NCI-H2081 (cell line): ENCODE data around the gene C6orf62.
A peak's percentile ranks its signal among the peaks of the same experiment; 100 is the strongest.
"Not testable (repeated sequence)": the region's sequence is repeated elsewhere in the genome, so short reads cannot be mapped to it uniquely, and the experiment has no call there.

Experiments used
- DNase-seq, 2 experiments: peaks; one replicate each; lab custom pipeline; 2025; lab: John Stamatoyannopoulos, UW

C6orf62 gene

DNA sequence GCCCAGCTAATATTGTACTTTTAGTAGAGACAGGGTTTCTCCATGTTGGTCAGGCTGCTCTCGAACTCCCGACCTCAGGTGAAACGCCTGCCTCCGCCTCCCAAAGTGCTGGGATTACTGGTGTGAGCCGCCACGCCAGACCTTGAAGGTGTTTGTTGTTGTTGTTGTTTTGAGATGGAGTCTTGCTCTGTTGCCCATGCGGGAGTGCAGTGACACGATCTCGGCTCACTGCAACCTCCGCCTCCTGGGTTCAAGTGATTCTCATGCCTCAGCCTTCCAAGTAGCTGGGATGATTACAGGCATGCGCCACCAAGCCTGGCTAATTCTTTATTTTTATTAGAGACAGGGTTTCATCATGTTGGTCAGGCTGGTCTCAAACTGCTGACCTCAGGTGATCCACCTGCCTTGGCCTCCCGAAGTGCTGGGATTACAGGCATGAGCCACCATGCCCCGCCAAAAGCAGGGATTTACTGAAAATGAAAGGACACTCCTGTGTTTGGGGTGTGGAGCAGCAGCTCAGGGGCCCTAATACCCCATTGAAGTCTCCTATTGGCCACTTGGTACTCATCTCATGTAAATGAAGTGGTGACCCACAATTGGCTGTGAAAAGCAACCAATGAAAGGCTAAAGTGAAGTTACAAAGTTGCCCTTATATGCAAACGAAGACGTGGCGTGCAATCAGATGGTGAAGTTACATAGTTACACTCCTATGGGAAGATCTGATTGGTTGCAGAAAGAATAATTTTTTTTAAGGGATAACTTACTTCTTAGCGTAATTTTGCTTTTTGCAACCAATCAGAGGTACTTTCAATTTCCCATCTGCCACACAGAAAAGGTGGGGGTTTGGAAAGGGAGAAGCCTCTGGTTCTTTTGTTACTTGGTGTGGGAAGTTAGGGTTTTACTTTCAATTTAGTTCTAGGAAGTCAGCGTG lies 50.6 kb downstream of the C6orf62 start:
- not testable (repeated sequence) for DNase-seq

DNA sequence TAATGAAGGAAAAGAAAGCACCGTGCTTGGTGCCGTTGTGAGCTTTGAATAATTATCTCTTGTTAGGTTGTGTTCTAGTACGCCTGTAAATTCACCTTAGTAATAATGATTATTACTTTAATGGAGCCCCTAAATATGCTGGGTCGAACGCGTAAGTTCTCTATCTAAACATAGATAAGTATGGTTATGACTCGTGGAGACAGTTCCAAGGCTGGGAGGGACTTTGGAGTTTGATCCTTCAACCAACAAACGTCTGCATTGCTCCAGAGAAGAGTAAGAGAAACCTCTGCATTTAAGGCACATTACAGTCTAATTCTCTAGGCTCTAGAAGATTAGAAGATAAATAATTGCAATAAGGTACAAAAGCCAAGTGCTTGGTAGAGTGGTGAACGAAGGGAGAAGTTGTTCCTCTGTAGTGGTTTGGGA lies 51.6 kb downstream of the C6orf62 start:
- peak in 1 of 2 experiments; percentile 33 for DNase-seq

DNA sequence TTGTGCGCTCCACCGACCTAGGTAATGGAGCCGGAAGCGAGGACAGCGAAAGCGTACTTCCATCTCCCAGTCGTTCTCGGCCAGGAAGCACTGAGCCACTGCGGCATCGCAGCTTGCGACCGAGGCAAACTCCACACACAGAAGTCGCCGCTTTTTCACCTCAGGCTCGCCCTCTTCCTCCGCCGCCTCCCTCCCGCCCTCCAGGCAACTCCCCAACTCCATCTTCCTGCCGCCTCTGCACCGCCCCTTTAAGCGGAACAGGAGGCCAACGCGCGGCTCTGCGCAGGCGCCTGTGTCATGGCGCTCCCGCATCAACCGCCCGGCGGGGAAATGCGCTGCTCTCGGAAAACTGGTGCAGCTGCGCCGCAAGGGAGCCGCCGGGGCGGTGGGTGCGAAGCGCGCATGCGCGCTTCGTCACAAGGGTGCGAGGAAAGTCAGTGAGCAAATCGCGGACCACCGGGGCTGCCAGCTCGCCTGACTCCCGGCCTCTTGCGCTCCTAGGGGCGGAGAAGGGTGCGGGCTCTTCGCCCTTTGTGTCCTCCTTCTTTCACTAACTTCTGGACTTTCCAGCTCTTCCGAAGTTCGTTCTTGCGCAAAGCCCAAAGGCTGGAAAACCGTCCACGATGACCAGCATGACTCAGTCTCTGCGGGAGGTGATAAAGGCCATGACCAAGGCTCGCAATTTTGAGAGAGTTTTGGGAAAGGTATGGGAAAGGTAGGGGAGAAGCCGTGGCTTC lies 52.1 kb downstream of the C6orf62 start, which contains the start of the genes ACOT13 and TDP2:
TSS of gene ACOT13 (plus strand) at position 437 of the 737 bp plus-strand sequence. CDS start at position 624, 187 bp downstream.
TSS of gene TDP2 (minus strand) at position 259 of the 737 bp plus-strand sequence. CDS start at position 222, 37 bp downstream.
- DNase-seq: peak; percentile 97 to 98

DNA sequence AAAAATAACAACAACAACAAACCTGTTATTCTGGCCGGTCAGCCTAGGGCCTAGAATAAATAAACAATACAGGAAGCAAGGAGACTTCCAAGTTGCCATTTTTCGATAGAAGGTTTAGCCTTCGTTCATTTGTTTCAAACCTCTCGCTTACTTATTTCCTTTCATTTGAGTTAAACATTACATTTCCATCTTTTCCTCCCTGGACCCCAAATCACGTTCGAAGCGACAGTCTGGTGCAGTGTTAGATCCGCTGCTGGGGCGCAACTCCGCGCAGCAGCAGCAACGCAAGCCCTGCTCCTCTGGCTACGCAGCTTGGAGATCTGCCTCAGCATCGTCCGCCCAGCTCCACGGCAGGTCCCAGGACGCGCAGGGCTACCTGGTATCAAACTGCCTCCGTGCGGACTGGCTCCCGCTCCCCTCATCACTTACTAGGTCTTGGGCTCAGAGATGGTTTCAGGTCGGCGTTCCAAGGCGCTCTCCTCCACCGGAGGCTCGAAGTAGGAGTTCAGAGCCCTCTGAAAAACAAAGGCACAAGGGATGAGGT lies 52.8 kb downstream of the C6orf62 start:
- DNase-seq: peak in 1 of 2 experiments; percentile 52

DNA sequence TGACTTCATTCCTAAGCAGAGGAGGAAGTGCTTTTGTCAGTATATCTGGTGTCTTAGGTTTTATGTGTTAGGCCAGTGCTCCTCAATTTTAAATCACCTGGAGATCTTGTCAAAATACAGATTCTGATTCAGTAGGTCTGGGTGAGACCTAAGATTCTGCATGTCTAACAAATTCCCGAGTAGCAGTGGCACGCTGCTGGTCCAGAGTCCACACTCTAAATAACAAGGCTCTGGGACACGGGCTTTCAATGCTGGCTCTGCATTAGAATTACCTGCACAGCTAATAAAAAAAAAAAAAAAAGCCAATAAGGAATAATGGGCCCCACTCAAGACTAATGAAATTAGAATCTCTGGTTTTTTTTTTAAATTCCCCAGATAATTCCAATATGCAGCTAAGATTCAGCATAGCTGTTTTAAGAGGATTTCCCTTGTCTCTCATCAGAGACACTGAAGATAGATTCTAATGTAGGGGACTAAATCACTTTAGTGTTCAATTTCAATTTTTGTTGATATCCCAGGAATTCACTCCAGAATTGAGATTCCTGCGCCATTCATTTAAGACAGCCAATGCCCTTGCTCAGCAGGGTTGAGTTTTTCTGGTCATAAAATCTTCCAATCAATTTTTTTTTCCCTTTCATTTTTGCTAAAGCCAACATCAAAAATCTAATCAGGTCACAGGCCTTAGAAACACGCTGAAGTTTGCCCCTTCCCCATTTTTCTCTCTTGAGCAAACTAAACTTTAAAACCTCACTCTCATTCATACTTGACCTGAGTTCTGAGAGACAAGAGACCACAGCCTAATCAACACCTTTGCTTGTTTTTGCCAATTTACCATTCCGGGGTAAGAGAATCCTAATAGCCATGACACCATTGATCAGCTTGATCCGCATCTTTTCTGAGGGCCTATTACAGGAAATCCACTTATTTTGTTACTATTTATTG lies 54.6 kb downstream of the C6orf62 start:
- no peak for DNase-seq

DNA sequence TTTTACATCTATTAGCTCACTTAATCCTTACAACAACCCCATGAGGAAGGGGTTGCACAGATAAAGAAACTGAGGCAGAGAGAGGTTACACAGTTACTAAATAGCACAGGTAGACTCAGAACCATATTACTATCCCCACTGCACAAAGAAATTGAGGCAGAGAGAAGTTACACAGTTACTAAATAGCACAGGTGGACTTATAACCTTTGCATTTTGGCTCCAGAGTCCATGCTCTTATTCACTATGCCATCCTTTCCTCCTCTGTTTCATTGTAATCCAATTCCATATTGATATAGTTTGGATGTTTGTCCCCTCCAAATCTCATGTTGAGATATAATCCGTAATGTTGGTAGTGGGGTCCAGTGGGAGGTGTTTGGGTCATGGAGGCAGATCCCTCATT lies 55.8 kb downstream of the C6orf62 start:
- no peak for DNase-seq

DNA sequence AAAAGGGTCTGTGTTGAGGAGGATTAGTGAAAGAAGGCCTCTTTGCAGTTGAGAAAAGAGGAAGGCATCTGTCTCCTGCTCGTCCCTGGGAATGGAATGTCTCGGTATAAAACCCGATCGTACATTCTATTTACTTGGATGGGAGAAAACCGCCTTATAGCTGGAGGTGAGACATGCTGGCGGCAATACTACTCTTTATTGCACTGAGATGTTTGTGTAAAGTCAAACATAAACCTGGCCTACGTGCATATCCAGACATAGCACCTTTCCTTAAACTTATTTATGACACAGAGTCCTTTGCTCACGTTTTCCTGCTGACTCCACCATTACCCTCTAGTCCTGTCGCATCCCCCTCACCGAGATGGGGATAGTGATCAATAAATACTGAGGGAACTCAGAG lies 56.7 kb downstream of the C6orf62 start:
- DNase-seq: no peak

DNA sequence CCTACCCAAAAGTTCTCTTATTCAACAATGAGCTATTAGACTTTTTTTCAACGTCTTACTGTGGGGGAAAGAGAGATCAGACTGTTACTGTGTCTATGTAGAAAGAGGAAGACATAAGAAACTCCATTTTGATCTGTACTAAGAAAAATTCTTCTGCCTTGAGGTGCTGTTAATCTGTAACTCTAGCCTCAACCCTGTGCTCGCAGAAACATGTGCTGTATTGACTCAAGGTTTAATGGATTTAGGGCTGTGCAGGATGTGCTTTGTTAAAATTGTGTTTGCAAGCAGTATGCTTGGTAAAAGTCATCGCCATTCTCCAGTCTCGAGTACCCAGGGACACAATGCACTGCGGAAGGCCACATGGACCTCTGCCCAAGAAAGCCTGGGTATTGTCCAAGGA lies 57.2 kb downstream of the C6orf62 start:
- peak in 1 of 2 experiments; percentile 28 for DNase-seq

DNA sequence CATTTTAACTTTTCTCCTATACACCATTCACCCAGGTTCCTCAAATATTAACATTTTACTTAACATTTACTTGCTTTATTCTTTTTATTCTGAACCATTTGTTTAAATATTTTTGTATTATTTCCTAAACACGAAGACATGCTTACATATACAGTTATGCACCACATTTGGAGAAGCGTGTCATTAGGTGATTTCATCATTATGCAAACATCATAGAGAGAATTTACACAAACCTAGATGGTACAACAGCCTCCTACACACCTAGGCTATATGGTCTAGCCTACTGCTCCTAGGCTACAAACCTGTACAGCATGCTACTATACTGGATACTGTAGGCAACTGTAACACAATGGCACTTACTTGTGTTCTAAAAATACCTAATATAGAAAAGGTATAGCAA lies 58.8 kb downstream of the C6orf62 start:
- DNase-seq: no peak

DNA sequence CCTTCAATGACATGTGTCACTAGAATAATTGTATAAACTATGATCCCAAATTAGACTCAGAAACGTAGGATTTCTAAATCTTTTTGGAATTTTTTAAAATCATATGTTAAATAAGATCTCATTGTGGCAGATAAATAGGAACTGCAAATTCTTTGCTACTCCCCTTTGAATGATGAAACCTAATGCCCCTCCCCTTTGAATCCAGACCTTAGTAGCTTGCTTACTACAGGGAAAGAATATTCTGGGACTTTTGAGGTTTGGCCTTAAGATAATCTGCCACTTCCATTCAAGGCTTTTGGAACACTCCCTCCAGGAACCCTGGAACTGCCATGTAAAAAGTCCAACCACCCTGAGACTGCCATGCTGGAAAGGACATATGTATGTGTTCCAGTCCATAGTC lies 59.4 kb downstream of the C6orf62 start:
- no peak for DNase-seq

DNA sequence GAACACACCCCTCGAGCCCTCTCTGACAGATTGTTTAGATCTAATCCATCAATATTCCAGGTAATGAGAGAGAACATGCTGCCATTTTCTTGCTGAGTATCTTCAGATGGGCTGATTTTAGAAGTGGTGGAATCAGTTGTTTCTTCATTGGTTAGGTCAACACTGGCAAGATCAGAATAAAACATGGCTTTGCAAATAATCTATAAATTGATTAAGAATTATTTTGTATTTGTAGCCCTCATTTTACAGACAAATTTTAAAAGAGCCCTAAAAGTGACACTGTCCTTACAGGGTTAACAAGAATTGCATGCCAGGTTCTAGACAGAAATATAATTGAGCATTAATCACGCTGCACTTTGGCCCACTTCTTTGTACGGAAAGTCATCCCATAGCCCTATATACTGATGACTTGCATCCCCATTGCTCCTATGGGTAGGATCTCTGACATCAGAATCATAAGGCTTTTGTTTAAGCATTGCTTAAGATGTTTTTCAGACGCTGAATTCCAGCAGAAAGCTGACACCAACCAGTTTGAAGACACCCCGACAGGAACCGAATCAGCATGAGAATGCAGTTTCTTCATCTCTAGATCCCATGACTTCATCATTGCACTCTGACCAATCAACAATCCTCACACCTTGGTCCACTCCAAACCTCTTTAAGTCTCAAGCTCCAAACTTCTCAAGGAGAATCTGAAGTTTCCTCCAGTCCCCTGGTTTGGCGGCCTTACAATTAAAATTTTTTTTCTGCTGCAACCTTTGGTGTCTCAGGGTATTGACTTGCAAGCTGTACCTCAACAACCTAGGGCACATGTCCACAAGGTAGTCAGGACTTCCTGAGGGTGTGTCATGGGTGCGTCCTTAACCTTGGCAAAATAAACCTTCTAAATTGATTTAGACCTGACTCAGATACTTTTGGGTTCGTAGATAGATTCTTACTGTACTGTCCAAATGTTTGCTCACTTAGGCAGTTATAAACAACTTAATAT lies 60.1 kb downstream of the C6orf62 start:
- DNase-seq: no peak

DNA sequence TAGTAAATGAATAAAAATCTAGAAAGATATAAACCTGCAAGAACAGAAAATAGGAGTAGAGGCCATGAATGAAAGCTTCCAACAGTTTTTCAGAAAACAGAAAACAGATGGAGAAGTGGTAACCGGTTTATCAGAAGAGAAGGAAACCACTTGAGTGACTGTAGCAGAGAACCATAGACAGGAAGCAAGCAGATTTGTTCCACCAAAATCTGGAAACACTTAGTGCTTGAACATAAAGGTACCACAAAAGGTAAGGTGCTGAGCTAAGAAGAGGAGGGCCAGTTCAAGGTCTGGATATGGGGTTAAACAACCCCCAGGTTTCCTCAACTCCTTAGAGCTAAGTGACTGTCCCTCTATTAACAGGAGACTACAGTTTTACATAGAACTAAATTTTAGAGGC lies 63.7 kb downstream of the C6orf62 start:
- no peak for DNase-seq
